T-cell (primary cell): ENCODE measurements around the gene GPR183. TPM values are rescaled to one million over a fixed set of nuclear protein-coding genes. Genes with fewer than 3 reads are reported as not detected.
A peak's percentile ranks its signal among the peaks of the same experiment; 100 is the strongest.

Experiments used
- ATAC-seq, 4 experiments: fragments of 200-7000 bp in 3 of 4; fragments of 150-1000 bp in 1 of 4; cut with Tn5 transposase; replicated peaks in 1 of 4; 1 replicate in 3 of 4; 2 replicates in 1 of 4; pipeline ENCODE4 v1.10.0; 2021; ENCODE audit warnings: moderate library complexity in 3 of 4, mild to moderate bottlenecking in 2 of 4, moderate number of reproducible peaks in 1 of 4
- CTCF ChIA-PET, 2 donors: fragments of 300-600 bp; sonication (Branson Sonifier 250); formaldehyde crosslinking; loops; one replicate each; lab custom pipeline; 2022; ENCODE audit warnings: antibody characterized with exemption in 2 of 2; lab: Charles Lee
- POLR2A ChIA-PET, 2 donors: fragments of 300-600 bp; sonication (Branson Sonifier 250); formaldehyde crosslinking; loops; one replicate each; lab custom pipeline; 2022; ENCODE audit warnings: antibody characterized with exemption in 2 of 2; lab: Charles Lee
- DNase-seq, 35 experiments: peaks; one replicate each; pipeline versions ENCODE4 v3.0.0 to v3.0.0-alpha.2; 2013 to 2023
- H3K27ac ChIP-seq: one replicate; pipeline ENCODE4 v1.5.1; 2013; ENCODE audit warnings: low read length
- H3K27me3 ChIP-seq, 2 experiments: replicated peaks in 1 of 2; 1 replicate in 1 of 2; 2 replicates in 1 of 2; pipeline versions ENCODE4 v1.6.1 to v1.7.0; 2013; ENCODE audit warnings: low read length in 1 of 2, mixed read lengths in 1 of 2; ENCODE audit not compliant: control insufficient read depth in 2 of 2, insufficient read depth in 2 of 2; ENCODE audit errors: extremely low read depth in 1 of 2
- H3K36me3 ChIP-seq, 2 donors: 1 replicate in 1 of 2; 2 replicates in 1 of 2; pipeline versions ENCODE4 v1.6.1 to v1.7.0; 2013; ENCODE audit warnings: low read length in 1 of 2; ENCODE audit not compliant: control insufficient read depth in 2 of 2, insufficient read depth in 1 of 2; ENCODE audit errors: extremely low read depth in 1 of 2
- H3K4me1 ChIP-seq, 2 experiments: 1 replicate in 1 of 2; 2 replicates in 1 of 2; pipeline versions ENCODE4 v1.6.1 to v1.7.0; 2013; ENCODE audit warnings: low read length in 2 of 2, mixed read lengths in 1 of 2; ENCODE audit not compliant: insufficient read depth in 2 of 2, control insufficient read depth in 1 of 2; ENCODE audit errors: extremely low read depth in 1 of 2
- H3K4me3 ChIP-seq, 2 donors: 1 replicate in 1 of 2; 2 replicates in 1 of 2; pipeline versions ENCODE4 v1.5.1 to v1.7.0; 2013; ENCODE audit warnings: mild to moderate bottlenecking in 2 of 2, low read length in 1 of 2, moderate library complexity in 1 of 2; ENCODE audit not compliant: control insufficient read depth in 1 of 2; ENCODE audit errors: extremely low read depth in 1 of 2
- H3K9me3 ChIP-seq: 2 replicates; pipeline ENCODE4 v1.7.0; 2013
- H3K27ac Mint-ChIP-seq, 2 donors: one replicate each; pipeline ENCODE4 v1.8.0; 2020 to 2021; ENCODE audit warnings: mild to moderate bottlenecking in 2 of 2, mixed read lengths in 2 of 2
- H3K27me3 Mint-ChIP-seq, 2 donors: one replicate each; pipeline ENCODE4 v1.8.0; 2021 to 2022; ENCODE audit warnings: mixed read lengths in 2 of 2
- H3K36me3 Mint-ChIP-seq: one replicate; pipeline ENCODE4 v1.8.0; 2021; ENCODE audit warnings: mixed read lengths
- H3K4me1 Mint-ChIP-seq, 3 donors: one replicate each; pipeline ENCODE4 v1.8.0; 2020 to 2022; ENCODE audit warnings: mixed read lengths in 3 of 3, mild to moderate bottlenecking in 1 of 3
- H3K4me3 Mint-ChIP-seq, 3 donors: one replicate each; pipeline ENCODE4 v1.8.0; 2020 to 2022; ENCODE audit warnings: mild to moderate bottlenecking in 3 of 3, mixed read lengths in 3 of 3, moderate library complexity in 3 of 3
- H3K9me3 Mint-ChIP-seq, 3 donors: one replicate each; pipeline ENCODE4 v1.8.0; 2020 to 2022; ENCODE audit warnings: mixed read lengths in 3 of 3
- WGBS: methylation state at CpG from one replicate; pipeline ENCODE4 v1.1.5; 2013; ENCODE audit warnings: missing lambda C conversion rate; ENCODE audit not compliant: insufficient coverage; 5-methylcytosine and 5-hydroxymethylcytosine counted together
- total RNA-seq, 35 experiments: library from RNA in 6 of 35; stranded (reverse) in 6 of 35; fragments of 120-200 nt in 1 of 35; gene quantifications; one replicate each; pipeline versions ENCODE4 v1.2.1 to v1.2.4 and lab custom pipeline; 2013 to 2026

GPR183 gene
- total RNA-seq, 5 donors from 2014 or later (not counting 1 experiment from before 2014, with no cell fraction given), result 69.9 to 152 (median 100) TPM

GRCh38 chr13:99347911-99348451 is 40.8 kb upstream of the GPR183 start:
- no peaks in the 10 kb centered on the region for H3K9me3 Mint-ChIP-seq
- peak overlapping the region; percentile 99 for H3K27ac Mint-ChIP-seq
- Histone ChIP-seq H3K4me3 (no peak overlapping the region), H3K36me3 (peaks cover 15 to 51% of the 10 kb centered on the region in 2 donors), H3K4me1 (peaks cover 22 to 81% of the 10 kb centered on the region in 2 experiments), H3K27me3 (no peaks in the 10 kb centered on the region), H3K9me3 (no peaks in the 10 kb centered on the region), H3K27ac (peak overlapping the region; percentile 54)
- DNase-seq (no peak), ATAC-seq (no peak)
- no peak overlapping the region for H3K4me3 Mint-ChIP-seq
- H3K4me1 Mint-ChIP-seq, result peaks cover 84 to 95% (median 92%) of the 10 kb centered on the region in 3 donors
- 86% methylated on average over 7 of the region's 8 CpGs for WGBS
- CTCF ChIA-PET, result interaction anchor here in 1 of 2 donors (0.6 to 1.8 kb wide), 4 partner anchors 14 to 82 kb away, joined by 3 to 4 read pairs (median 4); no protein-coding TSS in a partner anchor
- peaks cover 73% of the 10 kb centered on the region for H3K36me3 Mint-ChIP-seq
- POLR2A ChIA-PET, result interaction anchor here (0.5 to 1.8 kb wide), 7 partner anchors 8 to 881 kb away, joined by 3 to 6 read pairs (median 5); no protein-coding TSS in a partner anchor
- no peaks in the 10 kb centered on the region for H3K27me3 Mint-ChIP-seq

GRCh38 chr13:99347335-99347878 is 40.2 kb upstream of the GPR183 start:
- H3K9me3 Mint-ChIP-seq, result no peaks in the 10 kb centered on the region
- peak overlapping the region; percentile 54 for H3K27ac ChIP-seq
- H3K4me1 ChIP-seq, result peaks cover 16 to 81% of the 10 kb centered on the region in 2 experiments
- peaks cover 77% of the 10 kb centered on the region for H3K36me3 Mint-ChIP-seq
- no peak for DNase-seq
- no peaks in the 10 kb centered on the region for H3K27me3 ChIP-seq
- peak overlapping the region in 1 of 3 donors; percentile 1 for H3K4me3 Mint-ChIP-seq
- H3K27me3 Mint-ChIP-seq, result no peaks in the 10 kb centered on the region
- ATAC-seq, result no peak
- no peaks in the 10 kb centered on the region for H3K9me3 ChIP-seq
- no peak overlapping the region for H3K4me3 ChIP-seq
- 83% methylated on average over 5 of the region's 6 CpGs for whole genome bisulfite sequencing
- peaks cover 17 to 57% of the 10 kb centered on the region in 2 donors for H3K36me3 ChIP-seq
- ChIA-PET CTCF (interaction anchor here in 1 of 2 donors (0.6 to 1.4 kb wide), 3 partner anchors 13 to 78 kb away, joined by 3 to 4 read pairs (median 3); no protein-coding TSS in a partner anchor), POLR2A (interaction anchor here in 1 of 2 donors (0.5 kb wide), 2 partner anchors 41 to 321 kb away, joined by 3 read pairs; no protein-coding TSS in a partner anchor)
- peak overlapping the region; percentile 99 for H3K27ac Mint-ChIP-seq
- peaks cover 78 to 93% (median 90%) of the 10 kb centered on the region in 3 donors for H3K4me1 Mint-ChIP-seq

GRCh38 chr13:99346335-99347042 is 39.3 kb upstream of the GPR183 start:
- Histone ChIP-seq H3K27me3 (no peaks in the 10 kb centered on the region), H3K36me3 (peaks cover 17 to 66% of the 10 kb centered on the region in 2 donors), H3K27ac (peak overlapping the region; percentile 20), H3K9me3 (no peaks in the 10 kb centered on the region), H3K4me1 (peaks cover 7 to 80% of the 10 kb centered on the region in 2 experiments), H3K4me3 (no peak overlapping the region)
- peaks cover 86% of the 10 kb centered on the region for H3K36me3 Mint-ChIP-seq
- no peak overlapping the region for H3K4me3 Mint-ChIP-seq
- H3K9me3 Mint-ChIP-seq, result no peaks in the 10 kb centered on the region
- no peak for ATAC-seq
- ChIA-PET CTCF (interaction anchor here in 1 of 2 donors (0.5 kb wide), 1 partner anchor 63 kb away, joined by 6 read pairs; no protein-coding TSS in a partner anchor), POLR2A (interaction anchor here (0.6 to 0.7 kb wide), 3 partner anchors 9 to 146 kb away, joined by 3 to 7 read pairs (median 5); partner anchors contain the start of gene UBAC2 (in 1 of the 2))
- peaks cover 74 to 93% (median 90%) of the 10 kb centered on the region in 3 donors for H3K4me1 Mint-ChIP-seq
- 72% methylated on average over 9 of the region's 11 CpGs for WGBS
- no peaks in the 10 kb centered on the region for H3K27me3 Mint-ChIP-seq
- no peak for DNase-seq
- peak overlapping the region; percentile 99 for H3K27ac Mint-ChIP-seq

- WGBS, result 100% methylated on average over 1 of the region's 5 CpGs
- CTCF ChIA-PET, result interaction anchor here (0.6 to 1.2 kb wide), 3 partner anchors 36 to 90 kb away, joined by 3 to 4 read pairs (median 3); no protein-coding TSS in a partner anchor
Measured at GRCh38 chr13:99345345-99345744, 38.1 kb upstream of the GPR183 start.

GRCh38 chr13:99344610-99345208 is 37.5 kb upstream of the GPR183 start:
- ATAC-seq (no peak), DNase-seq (no peak)
- CTCF ChIA-PET, result interaction anchor here (0.6 to 1.2 kb wide), 3 partner anchors 36 to 90 kb away, joined by 3 to 4 read pairs (median 3); no protein-coding TSS in a partner anchor
- H3K4me1 ChIP-seq, result peaks cover 10 to 74% of the 10 kb centered on the region in 2 experiments
- WGBS, result 92% methylated on average over 5 of the region's 6 CpGs
- no peaks in the 10 kb centered on the region for H3K9me3 ChIP-seq
- Mint-ChIP-seq H3K4me3 (peak overlapping the region in 1 of 3 donors; percentile 7), H3K9me3 (no peaks in the 10 kb centered on the region), H3K27me3 (no peaks in the 10 kb centered on the region), H3K4me1 (peaks cover 77 to 95% (median 93%) of the 10 kb centered on the region in 3 donors), H3K36me3 (peaks cover 88% of the 10 kb centered on the region), H3K27ac (peak overlapping the region; percentile 99)
- H3K4me3 ChIP-seq, result no peak overlapping the region
- POLR2A ChIA-PET, result interaction anchor here (0.7 to 0.9 kb wide), 3 partner anchors 9 to 15 kb away, joined by 3 to 6 read pairs (median 3); no protein-coding TSS in a partner anchor
- peaks cover 22 to 75% of the 10 kb centered on the region in 2 donors for H3K36me3 ChIP-seq
- no peak overlapping the region for H3K27ac ChIP-seq
- no peaks in the 10 kb centered on the region for H3K27me3 ChIP-seq

More at GRCh38 chr13:99345345-99345744, 38.1 kb upstream of the GPR183 start:
- H3K9me3 ChIP-seq, result no peaks in the 10 kb centered on the region
- DNase-seq (no peak), ATAC-seq (no peak)
- H3K27me3 ChIP-seq, result no peaks in the 10 kb centered on the region
- H3K27ac ChIP-seq, result no peak overlapping the region
- H3K27ac Mint-ChIP-seq, result peak overlapping the region; percentile 99
- POLR2A ChIA-PET, result interaction anchor here (0.5 to 0.9 kb wide), 4 partner anchors 10 to 115 kb away, joined by 3 to 6 read pairs (median 4); no protein-coding TSS in a partner anchor
- H3K36me3 ChIP-seq, result peaks cover 19 to 74% of the 10 kb centered on the region in 2 donors
- H3K4me1 Mint-ChIP-seq, result peaks cover 74 to 93% (median 91%) of the 10 kb centered on the region in 3 donors
- no peak overlapping the region for H3K4me3 ChIP-seq
- peaks cover 5 to 76% of the 10 kb centered on the region in 2 experiments for H3K4me1 ChIP-seq
- no peak overlapping the region for H3K4me3 Mint-ChIP-seq
- no peaks in the 10 kb centered on the region for H3K9me3 Mint-ChIP-seq
- H3K36me3 Mint-ChIP-seq, result peaks cover 91% of the 10 kb centered on the region
- no peaks in the 10 kb centered on the region for H3K27me3 Mint-ChIP-seq
